Neural cell (in vitro differentiated cells): ENCODE data around the gene PEAK1. TPM values are rescaled to one million over a fixed set of nuclear protein-coding genes. Genes with fewer than 3 reads are reported as not detected.

Experiments
- H2AFZ ChIP-seq: fragments of 200-600, 300-800 bp; sonication (generic), shearing (Covaris generic); 2 replicates; pipeline ENCODE4 v1.6.0; 2014; ENCODE audit warnings: low read depth, mild to moderate bottlenecking, antibody characterized with exemption, low read length, moderate library complexity
- H3F3A ChIP-seq: fragments of 200-600 bp; shearing (Covaris generic); 2 replicates; pipeline ENCODE4 v1.6.1; 2016; ENCODE audit warnings: mild to moderate bottlenecking, moderate library complexity, mixed read lengths, antibody characterized with exemption, low read length; ENCODE audit not compliant: insufficient read depth, poor library complexity, severe bottlenecking
- H3K27ac ChIP-seq: fragments of 200-600, 300-800 bp; sonication (generic), shearing (Covaris generic); 2 replicates; pipeline ENCODE4 v1.5.1; 2014; ENCODE audit warnings: mild to moderate bottlenecking, low read length, moderate library complexity
- H3K27me3 ChIP-seq: fragments of 300-800, 200-600 bp; sonication (generic), shearing (Covaris generic); 2 replicates; pipeline ENCODE4 v1.6.0; 2014; ENCODE audit warnings: mild to moderate bottlenecking, low read depth, low read length, moderate library complexity; ENCODE audit not compliant: insufficient read depth
- H3K36me3 ChIP-seq: fragments of 300-800, 200-600 bp; sonication (generic), shearing (Covaris generic); 2 replicates; pipeline ENCODE4 v1.5.1; 2014; ENCODE audit warnings: mild to moderate bottlenecking, antibody characterized with exemption, low read length, moderate library complexity; ENCODE audit not compliant: insufficient read depth
- H3K4me2 ChIP-seq: fragments of 300-800, 200-600 bp; sonication (generic), shearing (Covaris generic); 2 replicates; pipeline ENCODE4 v1.6.0; 2014; ENCODE audit warnings: mild to moderate bottlenecking, low read length
- H3K4me3 ChIP-seq: fragments of 300-800, 200-600 bp; sonication (generic), shearing (Covaris generic); 2 replicates; pipeline ENCODE4 v1.5.1; 2014; ENCODE audit warnings: mild to moderate bottlenecking, low read length, moderate library complexity
- H3K79me2 ChIP-seq: fragments of 200-600 bp; shearing (Covaris generic); replicated peaks from 2 replicates; pipeline ENCODE4 v1.6.0; 2014; ENCODE audit warnings: mild to moderate bottlenecking, low read length, moderate library complexity; ENCODE audit not compliant: insufficient read depth
- H3K9ac ChIP-seq: fragments of 300-800, 200-600 bp; sonication (generic), shearing (Covaris generic); 2 replicates; pipeline ENCODE4 v1.6.1; 2016; ENCODE audit warnings: mild to moderate bottlenecking, low read length, mixed read lengths
- H3K9me2 ChIP-seq: fragments of 200-600 bp; shearing (Covaris generic); 2 replicates; pipeline ENCODE4 v1.6.1; 2016; ENCODE audit warnings: mild to moderate bottlenecking, low read length, mixed read lengths; ENCODE audit not compliant: insufficient read depth
- H3K9me3 ChIP-seq: fragments of 200-600, 300-800 bp; sonication (generic), shearing (Covaris generic); 2 replicates; pipeline ENCODE4 v1.6.1; 2016; ENCODE audit warnings: mild to moderate bottlenecking, mixed run types, low read length, moderate library complexity, mixed read lengths
- H4K20me1 ChIP-seq: fragments of 200-600 bp; shearing (Covaris generic); 2 replicates; pipeline ENCODE4 v1.6.1; 2016; ENCODE audit warnings: mild to moderate bottlenecking, mixed run types; ENCODE audit not compliant: insufficient read depth
- EP300 ChIP-seq: fragments of 450-650 bp; conservative IDR thresholded peaks from 2 replicates; pipeline ENCODE4 v1.6.1; 2014; ENCODE audit warnings: antibody characterized with exemption, mild to moderate bottlenecking, moderate library complexity; ENCODE audit not compliant: poor library complexity, severe bottlenecking
- EZH2 ChIP-seq: fragments of 200-600, 300-800 bp; shearing (Covaris generic), sonication (generic); IDR thresholded peaks from 2 replicates; pipeline ENCODE4 v1.6.1; 2014; ENCODE audit warnings: antibody characterized with exemption, low read length, borderline replicate concordance, mild to moderate bottlenecking; ENCODE audit not compliant: insufficient read depth, poor library complexity, severe bottlenecking
- MXI1 ChIP-seq: fragments of 450-650 bp; conservative IDR thresholded peaks from 2 replicates; pipeline ENCODE4 v1.6.1; 2014; ENCODE audit warnings: antibody characterized with exemption, mild to moderate bottlenecking; ENCODE audit not compliant: poor library complexity, severe bottlenecking
- POLR2AphosphoS5 ChIP-seq: IDR thresholded peaks from 2 replicates; pipeline ENCODE4 v1.6.1; 2012
- RAD21 ChIP-seq: fragments of 450-650 bp; conservative IDR thresholded peaks from 2 replicates; pipeline ENCODE4 v1.6.1; 2014; ENCODE audit warnings: antibody characterized with exemption, mild to moderate bottlenecking, moderate library complexity
- SMC3 ChIP-seq: fragments of 450-650 bp; conservative IDR thresholded peaks from 2 replicates; pipeline ENCODE4 v1.6.1; 2014; ENCODE audit warnings: antibody characterized with exemption, mild to moderate bottlenecking, moderate library complexity; ENCODE audit not compliant: poor library complexity
- TAF1 ChIP-seq: IDR thresholded peaks from 2 replicates; pipeline ENCODE4 v1.6.1; 2012; ENCODE audit warnings: low read depth
- polyA plus RNA-seq: library from polyadenylated mRNA; depleted of rRNA; stranded (reverse); fragments of >200 nt; gene quantifications from 2 replicates; pipeline ENCODE4 v1.2.3, GENCODE V29; 2014
- TF ChIP-seq, protein P1 (sequence below): IDR thresholded peaks from 2 replicates; pipeline ENCODE4 v1.6.1; 2012; ENCODE audit warnings: borderline replicate concordance
- TF ChIP-seq, protein P2 (sequence below): fragments of 450-650 bp; IDR thresholded peaks from 2 replicates; pipeline ENCODE4 v1.5.1; 2014; ENCODE audit warnings: antibody characterized with exemption, mild to moderate bottlenecking, moderate library complexity; ENCODE audit not compliant: poor library complexity, severe bottlenecking

The PEAK1 gene
- polyA plus RNA-seq, 1 donor from 2014 or later, result 5.8 TPM

DNA sequence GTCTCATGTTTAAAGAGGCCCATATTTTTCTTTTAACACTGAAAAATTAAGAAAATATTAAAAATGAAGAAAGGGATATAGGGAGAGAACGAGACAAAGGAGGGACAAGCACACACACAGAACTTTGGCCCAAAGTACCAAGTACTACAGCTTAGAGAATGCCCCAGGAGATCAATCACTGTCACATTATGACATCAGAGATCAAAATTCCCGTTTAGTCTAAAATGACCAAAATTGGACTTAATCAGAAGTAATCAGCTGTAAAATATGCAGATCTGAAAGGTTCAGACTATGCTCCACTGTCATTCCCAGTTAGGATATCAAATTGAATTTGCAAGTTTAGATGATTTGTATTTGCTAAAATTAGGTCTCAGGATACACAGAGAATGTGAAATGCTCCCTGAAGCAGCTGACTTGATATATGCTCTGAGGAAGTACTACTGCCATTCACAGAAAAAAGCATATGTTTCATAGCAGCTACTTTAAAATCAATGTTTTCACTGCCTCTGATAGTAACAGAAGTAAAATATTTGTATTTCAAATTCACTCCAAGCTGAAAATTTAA is 123.0 kb downstream of the PEAK1 start:
- no peak for TF ChIP-seq EP300

DNA sequence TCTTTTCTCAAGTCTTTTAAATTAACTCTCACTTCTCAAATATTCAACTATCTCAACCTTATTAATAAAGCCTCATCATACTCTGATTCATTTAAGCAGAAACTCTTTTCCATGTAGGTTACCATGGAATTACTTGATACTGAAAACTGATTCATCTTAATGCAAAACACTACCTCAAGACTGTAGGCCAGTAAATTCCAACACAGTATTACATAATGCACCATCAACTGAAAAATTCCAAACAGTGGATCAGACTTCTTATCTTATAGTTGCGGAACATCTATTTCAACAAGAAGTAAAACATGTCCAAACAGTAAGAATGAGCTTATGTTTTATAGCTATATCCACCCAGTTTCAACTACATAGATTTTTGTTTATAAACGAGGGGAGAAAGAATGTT is 124.5 kb downstream of the PEAK1 start:
- H3K27me3 ChIP-seq, result no peaks in the 10 kb centered on the region
- H2AFZ ChIP-seq, result no peak overlapping the region
- no peaks in the 10 kb centered on the region for H3K79me2 ChIP-seq
- peaks cover 6% of the 10 kb centered on the region for H3F3A ChIP-seq
- H4K20me1 ChIP-seq, result no peaks in the 10 kb centered on the region
- H3K9ac ChIP-seq, result no peak overlapping the region
- no peaks in the 10 kb centered on the region for H3K36me3 ChIP-seq
- TF ChIP-seq POLR2AphosphoS5 (no peak), SMC3 (no peak), EP300 (no peak), TAF1 (no peak), EZH2 (no peak), MXI1 (no peak), RAD21 (no peak)
- TF ChIP-seq, protein P1, sequence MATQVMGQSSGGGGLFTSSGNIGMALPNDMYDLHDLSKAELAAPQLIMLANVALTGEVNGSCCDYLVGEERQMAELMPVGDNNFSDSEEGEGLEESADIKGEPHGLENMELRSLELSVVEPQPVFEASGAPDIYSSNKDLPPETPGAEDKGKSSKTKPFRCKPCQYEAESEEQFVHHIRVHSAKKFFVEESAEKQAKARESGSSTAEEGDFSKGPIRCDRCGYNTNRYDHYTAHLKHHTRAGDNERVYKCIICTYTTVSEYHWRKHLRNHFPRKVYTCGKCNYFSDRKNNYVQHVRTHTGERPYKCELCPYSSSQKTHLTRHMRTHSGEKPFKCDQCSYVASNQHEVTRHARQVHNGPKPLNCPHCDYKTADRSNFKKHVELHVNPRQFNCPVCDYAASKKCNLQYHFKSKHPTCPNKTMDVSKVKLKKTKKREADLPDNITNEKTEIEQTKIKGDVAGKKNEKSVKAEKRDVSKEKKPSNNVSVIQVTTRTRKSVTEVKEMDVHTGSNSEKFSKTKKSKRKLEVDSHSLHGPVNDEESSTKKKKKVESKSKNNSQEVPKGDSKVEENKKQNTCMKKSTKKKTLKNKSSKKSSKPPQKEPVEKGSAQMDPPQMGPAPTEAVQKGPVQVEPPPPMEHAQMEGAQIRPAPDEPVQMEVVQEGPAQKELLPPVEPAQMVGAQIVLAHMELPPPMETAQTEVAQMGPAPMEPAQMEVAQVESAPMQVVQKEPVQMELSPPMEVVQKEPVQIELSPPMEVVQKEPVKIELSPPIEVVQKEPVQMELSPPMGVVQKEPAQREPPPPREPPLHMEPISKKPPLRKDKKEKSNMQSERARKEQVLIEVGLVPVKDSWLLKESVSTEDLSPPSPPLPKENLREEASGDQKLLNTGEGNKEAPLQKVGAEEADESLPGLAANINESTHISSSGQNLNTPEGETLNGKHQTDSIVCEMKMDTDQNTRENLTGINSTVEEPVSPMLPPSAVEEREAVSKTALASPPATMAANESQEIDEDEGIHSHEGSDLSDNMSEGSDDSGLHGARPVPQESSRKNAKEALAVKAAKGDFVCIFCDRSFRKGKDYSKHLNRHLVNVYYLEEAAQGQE, result no peak
- TF ChIP-seq, protein P2, sequence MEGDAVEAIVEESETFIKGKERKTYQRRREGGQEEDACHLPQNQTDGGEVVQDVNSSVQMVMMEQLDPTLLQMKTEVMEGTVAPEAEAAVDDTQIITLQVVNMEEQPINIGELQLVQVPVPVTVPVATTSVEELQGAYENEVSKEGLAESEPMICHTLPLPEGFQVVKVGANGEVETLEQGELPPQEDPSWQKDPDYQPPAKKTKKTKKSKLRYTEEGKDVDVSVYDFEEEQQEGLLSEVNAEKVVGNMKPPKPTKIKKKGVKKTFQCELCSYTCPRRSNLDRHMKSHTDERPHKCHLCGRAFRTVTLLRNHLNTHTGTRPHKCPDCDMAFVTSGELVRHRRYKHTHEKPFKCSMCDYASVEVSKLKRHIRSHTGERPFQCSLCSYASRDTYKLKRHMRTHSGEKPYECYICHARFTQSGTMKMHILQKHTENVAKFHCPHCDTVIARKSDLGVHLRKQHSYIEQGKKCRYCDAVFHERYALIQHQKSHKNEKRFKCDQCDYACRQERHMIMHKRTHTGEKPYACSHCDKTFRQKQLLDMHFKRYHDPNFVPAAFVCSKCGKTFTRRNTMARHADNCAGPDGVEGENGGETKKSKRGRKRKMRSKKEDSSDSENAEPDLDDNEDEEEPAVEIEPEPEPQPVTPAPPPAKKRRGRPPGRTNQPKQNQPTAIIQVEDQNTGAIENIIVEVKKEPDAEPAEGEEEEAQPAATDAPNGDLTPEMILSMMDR, result no peak
- no peaks in the 10 kb centered on the region for H3K9me2 ChIP-seq
- H3K27ac ChIP-seq, result no peak overlapping the region
- no peaks in the 10 kb centered on the region for H3K9me3 ChIP-seq
- no peak overlapping the region for H3K4me2 ChIP-seq
- H3K4me3 ChIP-seq, result no peak overlapping the region

More for the DNA sequence above, 123.0 kb downstream of the PEAK1 start:
- Histone ChIP-seq H3K27me3 (no peaks in the 10 kb centered on the region), H3F3A (peaks cover 6% of the 10 kb centered on the region), H3K9me2 (no peaks in the 10 kb centered on the region), H3K79me2 (no peaks in the 10 kb centered on the region), H3K36me3 (no peaks in the 10 kb centered on the region), H2AFZ (no peak overlapping the region), H3K4me2 (no peak overlapping the region), H3K9me3 (no peaks in the 10 kb centered on the region), H3K9ac (no peak overlapping the region), H3K27ac (no peak overlapping the region), H3K4me3 (no peak overlapping the region), H4K20me1 (no peaks in the 10 kb centered on the region)
